ENCODE data around the gene PTGR3. TPM values are rescaled to one million over a fixed set of nuclear protein-coding genes. Genes with fewer than 3 reads are reported as not detected.

PTGR3 gene
- total RNA-seq, 4 donors from 2014 or later, result 24.9 to 46.8 (median 29.6) TPM

GRCh38 chr18:75220551-75221355 lies 11.8 kb upstream of the PTGR3 start:
- no peak for TF ChIP-seq POLR2A (IDR thresholded peaks at IDR 0.05)
- no peak for TF ChIP-seq EP300 (IDR thresholded peaks at IDR 0.05)
- no peak for TF ChIP-seq POLR2AphosphoS5 (IDR thresholded peaks at IDR 0.05)
- WGBS, 2 donors (ENCODE audit: low coverage in 1 of 2), result 49 to 66% methylated on average over 5 to 12 of the region's 12 CpGs
- H3K4me3 ChIP-seq, result no peak overlapping the region

DNA sequence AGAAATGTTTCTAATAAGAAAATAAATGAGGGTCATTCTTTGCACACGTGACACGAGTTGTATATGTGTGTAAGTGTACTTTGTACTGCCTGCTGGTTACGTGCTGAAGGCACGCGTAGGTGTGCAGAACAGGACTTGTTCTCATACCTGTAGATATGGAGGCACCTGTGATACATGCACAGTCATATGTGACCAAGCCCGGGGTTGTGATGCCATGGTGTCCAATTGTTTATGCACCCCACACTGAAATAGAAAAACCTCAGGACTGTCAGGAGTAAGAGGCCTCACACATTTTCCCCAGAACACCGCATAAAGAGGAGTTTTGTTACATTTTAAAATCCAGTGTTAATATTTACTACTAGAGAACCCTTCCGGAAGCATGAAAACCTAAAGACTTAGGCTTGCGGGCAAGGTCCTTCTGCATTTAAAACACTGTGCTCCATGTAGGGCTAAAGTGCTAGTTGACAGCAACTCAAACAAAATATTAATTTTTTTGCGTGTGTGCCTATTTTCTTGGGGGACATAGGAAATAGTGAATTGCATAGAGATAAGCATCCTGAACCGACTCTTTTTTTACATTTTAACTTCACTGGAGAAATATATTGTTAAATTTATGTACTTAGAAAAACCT lies 10.9 kb upstream of the PTGR3 start:
- TF ChIP-seq EP300 (IDR thresholded peaks at IDR 0.05) (no peak), POLR2AphosphoS5 (IDR thresholded peaks at IDR 0.05) (no peak), POLR2A (IDR thresholded peaks at IDR 0.05) (no peak)
- TF ChIP-seq, protein P1, sequence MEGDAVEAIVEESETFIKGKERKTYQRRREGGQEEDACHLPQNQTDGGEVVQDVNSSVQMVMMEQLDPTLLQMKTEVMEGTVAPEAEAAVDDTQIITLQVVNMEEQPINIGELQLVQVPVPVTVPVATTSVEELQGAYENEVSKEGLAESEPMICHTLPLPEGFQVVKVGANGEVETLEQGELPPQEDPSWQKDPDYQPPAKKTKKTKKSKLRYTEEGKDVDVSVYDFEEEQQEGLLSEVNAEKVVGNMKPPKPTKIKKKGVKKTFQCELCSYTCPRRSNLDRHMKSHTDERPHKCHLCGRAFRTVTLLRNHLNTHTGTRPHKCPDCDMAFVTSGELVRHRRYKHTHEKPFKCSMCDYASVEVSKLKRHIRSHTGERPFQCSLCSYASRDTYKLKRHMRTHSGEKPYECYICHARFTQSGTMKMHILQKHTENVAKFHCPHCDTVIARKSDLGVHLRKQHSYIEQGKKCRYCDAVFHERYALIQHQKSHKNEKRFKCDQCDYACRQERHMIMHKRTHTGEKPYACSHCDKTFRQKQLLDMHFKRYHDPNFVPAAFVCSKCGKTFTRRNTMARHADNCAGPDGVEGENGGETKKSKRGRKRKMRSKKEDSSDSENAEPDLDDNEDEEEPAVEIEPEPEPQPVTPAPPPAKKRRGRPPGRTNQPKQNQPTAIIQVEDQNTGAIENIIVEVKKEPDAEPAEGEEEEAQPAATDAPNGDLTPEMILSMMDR (IDR thresholded peaks at IDR 0.05), result no peak
- no peak for ATAC-seq
- H3K4me1 ChIP-seq, result peaks cover 10 to 98% (median 18%) of the 10 kb centered on the region in 3 donors
- H3K27ac ChIP-seq, result peak overlapping the region in 3 of 4 donors; percentile 22 to 66 (median 63)
- no peak overlapping the region for H3K4me3 ChIP-seq
- H3K27me3 ChIP-seq, result no peaks in the 10 kb centered on the region
- no peaks in the 10 kb centered on the region for H3K36me3 ChIP-seq
- H3K9me3 ChIP-seq, result no peaks in the 10 kb centered on the region
- WGBS, 2 donors (ENCODE audit: low coverage in 1 of 2), result 62 to 70% methylated on average over 7 to 11 of the region's 11 CpGs

More at GRCh38 chr18:75220551-75221355, 11.8 kb upstream of the PTGR3 start:
- ATAC-seq, result no peak
- H3K9me3 ChIP-seq, result no peaks in the 10 kb centered on the region
- H3K27ac ChIP-seq, result peak overlapping the region; percentile 23 to 66 (median 52)
- H3K36me3 ChIP-seq, result no peaks in the 10 kb centered on the region
- no peaks in the 10 kb centered on the region for H3K27me3 ChIP-seq
- H3K4me1 ChIP-seq, result peaks cover 10 to 96% (median 18%) of the 10 kb centered on the region in 3 donors

GRCh38 chr18:75218065-75218923 lies 9.4 kb upstream of the PTGR3 start:
- 63 to 92% methylated on average over 4 to 12 of the region's 12 CpGs for WGBS, 2 donors (ENCODE audit: low coverage in 1 of 2)

GRCh38 chr18:75216911-75217689 lies 8.2 kb upstream of the PTGR3 start:
- H3K4me1 ChIP-seq, result peaks cover 7 to 98% (median 10%) of the 10 kb centered on the region in 3 donors
- ATAC-seq, result no peak
- WGBS, 2 donors (ENCODE audit: low coverage in 1 of 2), result 87 to 97% methylated on average over 7 to 10 of the region's 10 CpGs
- no peaks in the 10 kb centered on the region for H3K27me3 ChIP-seq
- no peak for TF ChIP-seq POLR2A (IDR thresholded peaks at IDR 0.05)
- H3K27ac ChIP-seq, result peak overlapping the region in 3 of 4 donors; percentile 27 to 44 (median 43)
- H3K36me3 ChIP-seq, result no peaks in the 10 kb centered on the region
- H3K4me3 ChIP-seq, result no peak overlapping the region
- H3K9me3 ChIP-seq, result no peaks in the 10 kb centered on the region

More at GRCh38 chr18:75218065-75218923, 9.4 kb upstream of the PTGR3 start:
- H3K27me3 ChIP-seq, result no peaks in the 10 kb centered on the region
- H3K36me3 ChIP-seq, result no peaks in the 10 kb centered on the region
- no peak for TF ChIP-seq POLR2AphosphoS5 (IDR thresholded peaks at IDR 0.05)
- TF ChIP-seq, protein P1 (IDR thresholded peaks at IDR 0.05), result no peak
- TF ChIP-seq POLR2A (IDR thresholded peaks at IDR 0.05), result no peak
- TF ChIP-seq EP300 (IDR thresholded peaks at IDR 0.05), result no peak
- no peak for ATAC-seq
- peaks cover 10 to 98% (median 13%) of the 10 kb centered on the region in 3 donors for H3K4me1 ChIP-seq
- no peak overlapping the region for H3K4me3 ChIP-seq
- H3K27ac ChIP-seq, result peak overlapping the region in 3 of 4 donors; percentile 25 to 46 (median 38)
- no peaks in the 10 kb centered on the region for H3K9me3 ChIP-seq

DNA sequence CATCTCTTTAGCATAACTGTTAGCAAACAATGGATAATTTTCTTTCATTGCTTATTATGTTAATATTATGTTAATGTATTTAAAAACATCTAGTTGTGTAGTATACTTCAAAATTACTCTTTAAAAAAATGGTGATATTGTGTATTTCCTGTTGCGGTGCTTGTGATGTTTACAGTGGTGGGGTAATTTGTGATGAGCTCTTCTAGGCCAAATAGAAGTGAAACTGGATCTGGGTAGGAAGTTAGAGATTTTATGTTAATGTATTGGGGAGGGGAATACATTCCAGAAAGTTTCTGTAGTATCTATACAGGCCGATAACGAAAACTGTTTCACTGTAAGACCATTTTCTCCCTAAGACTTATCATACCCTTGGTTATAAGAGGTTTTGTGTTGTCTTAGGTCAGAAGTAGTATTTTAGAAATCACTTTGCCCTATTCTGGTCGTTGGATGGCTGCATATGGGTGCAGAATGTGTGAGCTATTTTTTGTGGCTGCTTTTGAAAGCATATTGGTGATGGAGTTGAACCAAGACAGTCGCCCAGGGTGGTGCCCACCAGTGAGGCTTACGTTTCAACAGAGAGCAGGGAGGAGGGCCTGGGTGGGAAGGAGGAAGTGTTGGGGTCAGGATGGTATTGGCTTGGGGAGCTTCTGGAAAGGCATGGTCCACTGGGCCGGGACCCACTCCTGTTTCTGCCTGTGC lies 7.4 kb upstream of the PTGR3 start:
- WGBS, 2 donors (ENCODE audit: low coverage in 1 of 2), result 63 to 76% methylated on average over 4 to 7 of the region's 7 CpGs
- Histone ChIP-seq H3K9me3 (no peaks in the 10 kb centered on the region), H3K36me3 (no peaks in the 10 kb centered on the region), H3K27me3 (no peaks in the 10 kb centered on the region), H3K4me1 (peaks cover under 1 to 91% (median 6%) of the 10 kb centered on the region in 3 donors), H3K4me3 (no peak overlapping the region), H3K27ac (peak overlapping the region in 3 of 4 donors; percentile 27 to 92 (median 44))
- no peak for TF ChIP-seq EP300 (IDR thresholded peaks at IDR 0.05)
- no peak for TF ChIP-seq POLR2A (IDR thresholded peaks at IDR 0.05)
- TF ChIP-seq, protein P1 (IDR thresholded peaks at IDR 0.05), result no peak
- no peak for TF ChIP-seq POLR2AphosphoS5 (IDR thresholded peaks at IDR 0.05)
- no peak for ATAC-seq

Measured in gastroesophageal sphincter (tissue), 4 donors.